HG03108 (cell line): ENCODE measurements around the gene MYLK.

Experiments used
- ATAC-seq: cut with Tn5 transposase; IDR thresholded peaks from one replicate; pipeline ENCODE4 v1.9.1; 2021; ENCODE audit warnings: moderate library complexity; ENCODE audit not compliant: unreplicated experiment

The MYLK gene

DNA sequence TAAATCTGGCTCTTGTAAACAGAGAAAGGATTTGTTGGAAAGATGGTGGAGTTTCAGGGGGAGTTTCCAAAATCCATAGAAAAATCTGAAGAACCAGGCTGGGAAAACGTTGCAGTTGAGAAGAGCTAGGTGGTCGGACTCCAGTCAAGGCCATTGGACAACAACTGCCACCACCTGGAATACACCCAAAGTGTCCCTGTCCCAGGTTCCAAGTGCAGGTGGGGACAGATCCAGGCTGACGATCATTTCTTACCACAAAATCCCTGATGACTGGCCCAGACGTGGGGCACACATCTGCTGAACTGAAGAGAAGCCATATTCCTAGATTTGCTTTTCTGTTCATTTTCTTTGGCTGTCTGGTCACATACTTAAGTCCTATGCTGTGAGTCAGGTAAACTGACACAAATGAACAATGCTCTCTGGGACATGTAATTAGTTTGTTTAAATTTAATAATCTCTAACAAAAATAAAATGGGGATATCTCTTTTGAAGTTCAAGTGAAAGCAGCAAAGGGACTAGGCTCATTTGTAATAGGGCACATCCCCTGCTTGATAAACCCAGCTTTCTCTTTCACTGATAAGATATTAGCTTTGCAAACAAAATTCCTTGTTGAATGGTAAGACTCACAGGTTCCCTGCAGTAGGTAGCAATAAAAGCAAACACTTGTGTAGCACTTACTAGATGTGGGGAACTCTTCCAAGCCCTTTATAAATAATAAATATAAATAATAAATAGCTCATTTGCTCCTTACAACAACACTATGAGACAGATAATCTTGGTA lies 88.5 kb downstream of the MYLK start:
- ATAC-seq: no peak

DNA sequence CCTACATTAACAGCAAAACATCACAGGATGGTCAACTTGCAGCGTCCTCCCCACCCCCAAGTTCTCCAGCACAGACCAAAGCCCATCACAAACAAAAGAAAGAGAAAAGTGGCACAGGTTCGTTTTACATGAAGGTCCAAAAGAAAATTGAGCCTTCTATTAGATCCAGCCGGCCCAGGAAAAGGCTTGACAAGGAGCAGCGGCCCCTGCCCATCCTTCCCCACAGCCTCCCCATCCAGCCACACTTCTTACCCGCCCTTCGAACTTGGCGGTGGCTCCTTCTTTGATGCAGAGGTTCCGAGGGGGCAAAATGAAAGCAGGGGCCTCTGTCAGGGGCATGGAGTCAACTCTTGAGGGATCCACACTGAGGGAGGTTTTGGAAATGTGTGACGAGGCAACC lies 90.7 kb downstream of the MYLK start:
- ATAC-seq: no peak

DNA sequence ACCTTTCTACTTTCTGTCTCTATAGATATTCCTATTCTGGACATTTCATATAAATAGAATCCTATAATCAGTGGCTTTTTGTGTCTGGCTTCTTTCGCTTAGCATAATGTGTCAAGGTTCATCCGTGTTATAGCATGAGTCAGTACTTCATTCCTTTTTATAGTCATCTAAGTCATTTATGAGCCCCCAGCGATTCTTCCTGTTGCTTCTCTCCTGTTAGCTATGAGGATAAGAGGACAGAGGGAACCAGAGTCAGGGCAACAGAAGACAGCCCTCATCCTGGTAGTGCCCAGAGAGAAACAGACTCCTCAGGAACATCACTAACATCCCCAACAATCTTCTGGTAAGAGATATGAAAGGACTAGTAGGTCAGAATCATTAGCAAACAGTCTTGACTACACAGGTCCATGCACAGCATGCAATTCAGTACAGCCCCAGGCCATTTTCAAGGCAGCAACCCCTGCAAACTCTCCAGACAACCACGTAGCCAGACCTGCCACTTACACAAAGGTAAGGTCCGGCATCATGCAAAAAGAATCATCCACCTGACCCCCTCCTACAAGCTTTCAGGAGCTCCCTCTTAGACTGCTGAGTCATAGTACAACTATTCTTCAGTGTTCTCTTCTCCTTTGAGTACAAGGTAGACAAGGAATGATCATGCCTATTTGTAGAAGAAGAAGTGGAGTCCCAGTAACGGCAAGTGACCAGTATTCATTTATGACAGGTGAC lies 91.5 kb downstream of the MYLK start:
- no peak for ATAC-seq

DNA sequence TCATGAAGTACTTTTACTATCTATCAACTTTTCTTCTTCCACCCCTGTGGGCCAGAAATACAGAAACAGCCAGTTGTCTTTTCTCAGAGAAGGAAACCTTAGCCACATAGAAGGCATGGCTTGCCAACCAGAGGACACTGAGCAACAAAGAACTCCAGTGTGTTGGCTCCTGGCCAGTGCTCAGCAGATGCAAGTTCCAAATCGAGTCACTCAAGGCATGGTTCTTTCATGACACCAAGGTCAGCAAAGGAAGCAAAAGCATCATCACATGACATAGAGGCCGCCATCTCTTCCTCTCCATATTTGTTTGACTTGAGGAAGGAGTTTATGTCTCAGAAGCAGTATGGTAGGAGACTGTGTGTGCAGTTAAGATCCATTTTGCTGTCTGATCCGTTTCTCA lies 92.2 kb downstream of the MYLK start:
- ATAC-seq: no peak

DNA sequence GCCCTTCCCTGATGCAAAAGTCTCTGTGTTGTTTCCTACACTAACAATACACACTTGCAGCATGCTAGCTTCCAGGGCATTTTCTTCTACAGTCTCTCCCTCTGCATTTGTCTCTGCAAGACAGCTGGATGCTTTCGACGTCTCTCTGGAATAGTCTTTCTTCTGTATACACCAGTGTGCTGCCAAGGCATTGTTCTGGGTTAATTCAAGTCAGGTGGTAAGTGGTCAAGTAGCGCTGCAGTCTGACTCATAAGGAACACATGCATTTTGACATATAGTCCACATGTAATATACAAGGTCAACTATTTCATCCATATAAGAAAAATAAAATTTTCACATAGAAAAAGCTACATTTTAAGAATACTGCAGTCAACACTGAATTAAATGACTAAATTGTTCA lies 92.7 kb downstream of the MYLK start:
- no peak for ATAC-seq

DNA sequence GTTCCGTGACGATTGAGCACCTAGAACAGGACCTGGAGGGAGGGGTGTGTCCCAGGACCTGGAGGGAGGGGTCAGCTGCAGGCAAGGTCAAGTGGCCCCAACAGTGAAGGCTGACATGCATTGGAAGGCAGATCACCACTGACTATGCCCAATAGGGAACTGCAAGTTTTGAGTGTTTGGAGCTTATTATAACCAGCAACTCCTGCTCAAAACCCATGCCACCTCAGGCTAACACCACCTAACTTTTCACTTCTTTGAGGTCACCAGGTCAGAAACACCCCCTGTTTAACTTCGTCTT lies 93.1 kb downstream of the MYLK start:
- ATAC-seq: no peak

DNA sequence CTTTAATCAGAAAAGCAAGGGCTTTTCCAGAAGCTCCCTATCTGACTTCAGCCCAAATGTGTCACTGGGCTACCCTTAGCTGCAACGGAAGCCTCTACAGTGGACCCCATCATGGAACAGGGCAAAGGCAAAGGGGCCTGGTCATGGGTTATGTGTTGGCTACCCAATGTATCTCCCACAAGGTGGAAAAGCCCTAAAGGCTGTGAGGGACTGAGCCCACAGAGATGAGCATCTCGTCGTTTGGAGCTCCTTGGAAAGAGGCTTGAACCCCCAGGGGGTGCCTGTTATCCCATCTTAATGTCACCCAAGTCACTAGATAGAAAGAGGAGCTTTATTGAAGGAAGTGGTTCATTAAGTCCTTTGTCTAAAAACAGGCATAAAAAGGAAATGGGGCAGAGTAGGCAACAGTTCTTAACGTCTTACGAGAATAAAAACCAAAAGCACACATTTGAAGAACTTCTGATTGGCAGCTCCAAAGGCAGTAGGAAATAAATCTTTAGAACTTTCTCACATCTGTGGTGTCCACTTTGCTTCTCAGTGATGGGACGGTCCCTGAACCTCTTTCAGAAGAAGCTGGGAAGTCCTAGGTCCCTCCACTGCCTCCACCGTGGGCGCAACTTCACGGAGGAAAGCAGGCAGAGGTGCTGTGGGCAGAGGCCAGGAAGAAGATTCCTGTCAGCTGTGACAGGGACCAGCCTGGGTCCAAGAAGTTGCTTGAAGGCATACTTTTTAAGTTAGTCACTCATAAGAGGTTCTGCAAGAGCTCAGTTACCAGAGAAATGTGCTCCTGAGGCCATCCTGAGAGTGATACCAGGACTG lies 93.7 kb downstream of the MYLK start:
- ATAC-seq: no peak

DNA sequence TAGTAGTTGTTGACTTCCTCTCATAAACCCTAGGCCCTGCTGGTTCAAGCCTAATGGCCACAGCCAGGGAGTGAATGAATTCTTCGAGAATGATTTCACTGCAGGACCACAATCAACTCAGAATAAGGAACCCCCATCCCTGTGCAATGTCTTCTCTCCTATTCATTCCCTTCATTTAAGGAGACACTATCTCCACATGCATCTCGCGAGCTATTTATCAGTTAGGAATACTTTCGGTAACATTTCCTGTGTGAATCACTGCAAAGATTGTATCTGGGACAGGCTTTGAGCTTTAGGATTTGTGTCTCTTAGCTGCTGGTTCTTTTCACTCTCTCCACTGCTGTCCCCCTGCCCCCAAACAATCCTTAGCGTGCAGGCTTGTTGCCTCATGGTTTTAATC lies 94.4 kb downstream of the MYLK start:
- ATAC-seq: no peak

DNA sequence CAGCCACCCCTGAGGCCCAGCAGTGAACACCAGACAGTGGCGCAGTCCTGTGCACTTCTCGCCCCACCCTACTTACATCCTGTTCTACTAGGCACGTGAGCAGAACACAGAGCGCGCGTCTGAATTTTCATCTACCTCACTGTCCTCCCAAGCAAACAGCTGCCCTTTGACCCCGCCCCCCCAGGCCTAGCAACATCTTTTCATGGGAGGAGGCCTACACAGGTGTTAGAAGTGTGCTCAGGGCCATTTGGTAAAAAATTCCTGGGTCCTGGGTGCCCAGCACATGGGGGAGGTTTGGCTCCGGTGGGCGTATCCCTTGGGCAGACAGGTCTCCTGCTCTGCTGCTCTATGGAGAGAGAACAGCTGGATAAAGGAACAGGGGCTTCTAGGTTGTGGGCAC lies 95.0 kb downstream of the MYLK start:
- ATAC-seq: no peak

DNA sequence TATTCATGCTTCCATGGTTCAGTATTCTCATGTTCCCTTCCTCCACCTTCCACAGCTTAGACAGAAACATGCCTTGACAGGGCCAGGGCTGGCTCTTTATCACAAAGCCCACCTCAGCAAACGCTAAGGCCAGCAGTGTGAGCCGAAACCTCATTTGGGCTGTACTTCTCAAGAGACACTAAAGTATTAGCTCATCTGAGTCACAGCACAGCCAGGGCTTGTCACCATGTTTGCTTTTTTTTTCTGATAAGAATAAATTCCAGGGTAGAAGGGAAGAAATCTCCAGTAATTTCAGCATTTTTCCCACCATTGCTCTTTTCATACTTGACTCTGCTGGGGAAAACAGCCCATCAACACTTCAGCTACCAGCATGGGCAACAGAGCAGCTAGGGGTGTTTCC lies 95.4 kb downstream of the MYLK start:
- ATAC-seq: no peak

DNA sequence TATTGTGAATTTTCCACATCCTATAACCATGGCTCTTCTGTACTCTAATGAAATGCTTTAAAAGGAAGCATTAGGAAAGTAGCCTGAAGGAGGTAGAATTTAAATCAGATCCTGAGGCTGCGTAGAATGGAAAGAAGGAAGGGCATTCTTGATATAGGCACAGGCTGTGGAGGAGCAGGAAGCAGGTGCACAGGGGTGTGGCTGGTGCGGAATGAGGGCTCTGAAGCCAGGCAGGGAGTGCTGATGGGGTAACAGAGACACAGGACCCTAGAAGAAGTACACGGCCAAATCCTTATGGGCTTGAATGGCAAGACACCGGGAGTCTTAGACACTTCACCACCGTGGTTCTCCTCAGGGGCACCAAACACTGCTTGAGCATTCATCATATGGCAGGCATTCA lies 97.0 kb downstream of the MYLK start:
- no peak for ATAC-seq

DNA sequence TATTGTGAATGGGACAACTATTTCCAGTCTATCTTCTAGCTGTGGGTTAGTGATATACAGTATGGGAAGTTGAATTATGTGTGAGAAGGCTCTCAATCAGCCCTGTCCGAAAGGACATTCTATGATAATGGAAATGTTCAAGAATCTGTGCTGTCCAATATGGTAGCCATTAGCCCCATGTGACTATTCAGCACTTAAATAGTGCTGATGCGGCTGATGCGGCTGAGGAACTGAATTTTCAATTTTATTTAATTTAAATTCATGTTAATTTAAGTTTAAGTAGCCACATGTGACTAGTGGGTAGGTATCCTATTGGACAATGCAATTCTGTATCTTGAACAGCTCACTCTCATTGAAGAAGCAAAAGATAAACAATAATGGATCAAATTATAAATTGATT lies 98.5 kb downstream of the MYLK start:
- ATAC-seq: no peak

DNA sequence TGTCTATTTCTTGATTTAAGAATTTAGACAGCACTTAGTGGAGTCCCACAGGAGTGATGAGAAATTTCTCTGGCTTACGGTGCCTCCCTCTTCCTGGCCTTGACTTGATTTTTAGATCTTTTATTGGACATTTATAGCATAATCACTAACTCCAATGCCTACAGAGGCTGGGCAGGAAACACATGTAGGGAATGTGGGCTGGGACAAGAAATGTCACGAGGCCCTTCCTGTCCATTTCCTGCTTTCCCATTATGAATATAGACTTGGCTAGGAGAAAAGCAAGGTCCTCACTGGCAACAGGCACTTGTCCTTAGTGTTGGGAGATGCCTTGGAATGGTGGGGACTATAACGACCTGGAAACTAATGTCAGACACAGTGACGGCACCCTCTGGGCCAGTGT lies 100.3 kb downstream of the MYLK start:
- ATAC-seq: no peak

DNA sequence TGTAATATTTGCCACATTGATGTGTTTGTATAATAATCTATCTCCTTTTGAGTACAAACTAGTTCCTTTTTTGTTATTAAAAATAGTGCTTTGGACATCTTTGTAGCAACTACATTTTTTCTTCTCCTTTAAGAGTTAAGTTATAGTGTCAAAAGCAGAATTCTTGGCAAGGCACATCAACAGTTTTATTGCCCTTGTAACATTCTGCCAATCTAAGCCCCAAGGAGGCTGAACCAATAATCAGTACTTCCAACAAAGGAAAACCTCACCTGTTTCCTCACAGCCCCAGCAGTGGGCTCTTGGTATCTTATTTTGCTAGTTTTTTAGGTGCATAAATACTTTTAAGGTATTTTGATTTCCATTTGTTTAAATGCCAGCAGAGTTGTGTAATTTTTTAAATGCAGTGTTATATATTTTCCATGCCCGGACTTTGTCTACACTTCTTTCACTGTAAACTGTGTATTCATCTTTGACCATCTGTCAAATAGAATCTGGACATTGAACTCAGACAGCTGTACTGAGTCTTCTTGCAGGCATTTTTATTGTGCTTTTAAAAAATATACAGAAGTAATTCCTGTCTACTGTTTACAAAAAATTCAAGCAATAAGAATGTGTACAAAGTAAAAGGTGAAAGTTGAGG lies 101.0 kb downstream of the MYLK start:
- no peak for ATAC-seq

DNA sequence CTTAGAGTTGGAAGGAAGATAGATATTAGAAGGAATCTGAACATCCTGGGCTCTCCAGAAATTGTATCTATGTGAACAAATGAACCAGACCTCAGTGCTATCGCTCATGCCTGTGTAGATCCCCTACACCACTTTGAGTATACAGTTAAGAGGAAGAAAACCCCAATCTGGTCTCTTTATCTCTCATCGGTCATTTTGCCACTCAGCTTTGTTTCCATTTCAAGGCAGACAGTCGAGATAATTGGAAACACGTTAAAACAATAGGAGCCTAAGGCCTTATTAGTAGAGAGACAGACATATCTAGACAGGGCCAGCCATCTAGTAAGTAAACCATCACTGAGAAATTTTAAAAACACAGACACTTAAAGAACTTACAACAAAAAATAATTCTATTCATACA lies 101.6 kb downstream of the MYLK start:
- ATAC-seq: no peak

DNA sequence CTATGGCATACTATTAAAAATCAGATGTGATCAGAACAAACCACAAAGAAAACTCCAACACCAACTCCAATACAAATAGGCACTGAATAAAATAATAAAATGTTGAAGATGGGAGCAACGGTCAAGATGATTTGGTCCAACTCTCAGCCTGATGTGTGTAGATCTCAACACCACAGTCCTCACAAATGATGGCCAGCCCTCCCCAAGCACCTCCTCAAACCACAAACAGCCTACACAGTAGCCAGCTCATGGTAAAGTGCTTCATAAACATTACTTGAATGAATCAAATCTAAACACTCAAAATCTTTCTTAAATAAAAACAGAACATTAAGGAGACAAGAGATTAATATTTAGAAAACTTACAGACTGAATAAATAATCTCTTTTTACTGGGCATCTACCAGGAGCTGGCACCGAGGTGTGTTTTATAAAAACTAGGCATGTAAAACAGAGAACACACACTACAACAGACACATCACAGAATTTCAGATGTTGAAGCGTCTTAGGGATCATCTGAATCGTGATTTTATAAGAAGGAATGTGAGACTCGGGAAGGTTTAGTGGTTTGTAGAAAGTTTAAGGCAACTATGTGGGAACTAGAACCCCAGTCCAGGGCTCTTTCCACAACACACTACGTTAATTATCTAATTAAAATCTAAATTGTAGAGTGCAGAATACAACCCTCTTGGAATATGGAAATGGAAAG lies 102.4 kb downstream of the MYLK start:
- ATAC-seq: no peak

DNA sequence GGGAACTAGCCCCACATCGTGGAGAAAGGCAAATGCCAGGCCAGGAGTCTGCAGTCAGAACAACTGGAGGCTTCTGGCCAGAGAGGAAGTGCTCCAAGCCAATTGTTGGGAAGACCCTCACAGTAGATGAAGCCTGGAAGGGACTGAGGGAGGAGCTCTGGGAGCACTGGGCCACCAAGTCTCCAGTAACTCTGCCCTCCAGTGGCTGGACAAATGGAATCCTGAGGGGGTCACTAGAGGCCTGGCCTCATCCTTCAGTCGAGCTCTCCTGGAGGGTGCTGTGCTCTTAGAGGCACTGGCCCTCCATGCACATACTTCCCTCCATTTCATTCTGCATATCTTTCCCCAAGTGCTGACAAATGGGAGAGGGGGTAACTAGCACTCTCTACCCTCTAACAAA lies 103.0 kb downstream of the MYLK start:
- no peak for ATAC-seq

DNA sequence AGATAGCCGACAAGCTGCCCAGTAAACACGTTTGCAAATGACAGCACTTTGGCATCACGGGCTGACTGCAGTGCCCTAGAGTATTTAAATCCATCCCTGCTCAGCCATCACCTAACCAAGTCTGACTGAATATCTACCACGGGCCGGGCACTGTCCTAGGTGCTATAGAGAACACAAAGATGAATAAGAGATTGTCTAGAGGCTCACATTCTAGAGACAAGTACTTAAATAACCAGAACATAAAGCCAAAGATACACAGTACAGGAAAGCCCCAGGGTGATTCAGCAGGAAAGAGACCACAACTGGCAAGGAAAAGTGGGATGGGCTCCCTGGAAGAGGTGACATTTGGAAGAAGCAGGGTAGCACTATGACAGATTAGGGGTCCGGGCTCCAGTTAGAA lies 103.5 kb downstream of the MYLK start:
- no peak for ATAC-seq

DNA sequence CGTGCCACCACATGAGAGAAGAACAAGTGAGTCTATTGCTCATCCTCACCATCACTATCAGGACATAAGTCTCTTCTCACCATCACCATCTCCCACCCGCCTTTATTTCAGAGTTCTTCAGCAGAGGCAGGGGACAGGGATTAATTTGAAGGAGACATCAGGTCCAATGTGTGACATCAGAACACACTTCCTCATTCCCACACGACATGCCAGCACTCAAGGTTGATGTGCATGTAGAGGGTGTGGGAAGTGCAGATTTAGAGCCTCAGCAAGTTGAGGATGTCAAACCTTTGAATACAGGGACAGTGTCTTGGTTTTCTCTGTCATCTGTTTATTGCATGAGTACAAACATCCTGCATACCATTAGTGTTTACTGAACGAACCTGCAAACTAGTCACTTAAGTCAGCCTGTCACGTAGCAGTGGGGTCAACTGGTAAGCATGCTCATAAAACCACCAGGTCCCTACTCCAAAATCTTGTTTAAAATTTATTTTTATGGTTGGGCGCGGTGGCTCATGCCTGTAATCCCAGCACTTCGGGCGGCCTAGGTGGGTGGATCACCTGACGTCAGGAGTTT lies 104.4 kb downstream of the MYLK start:
- no peak for ATAC-seq

DNA sequence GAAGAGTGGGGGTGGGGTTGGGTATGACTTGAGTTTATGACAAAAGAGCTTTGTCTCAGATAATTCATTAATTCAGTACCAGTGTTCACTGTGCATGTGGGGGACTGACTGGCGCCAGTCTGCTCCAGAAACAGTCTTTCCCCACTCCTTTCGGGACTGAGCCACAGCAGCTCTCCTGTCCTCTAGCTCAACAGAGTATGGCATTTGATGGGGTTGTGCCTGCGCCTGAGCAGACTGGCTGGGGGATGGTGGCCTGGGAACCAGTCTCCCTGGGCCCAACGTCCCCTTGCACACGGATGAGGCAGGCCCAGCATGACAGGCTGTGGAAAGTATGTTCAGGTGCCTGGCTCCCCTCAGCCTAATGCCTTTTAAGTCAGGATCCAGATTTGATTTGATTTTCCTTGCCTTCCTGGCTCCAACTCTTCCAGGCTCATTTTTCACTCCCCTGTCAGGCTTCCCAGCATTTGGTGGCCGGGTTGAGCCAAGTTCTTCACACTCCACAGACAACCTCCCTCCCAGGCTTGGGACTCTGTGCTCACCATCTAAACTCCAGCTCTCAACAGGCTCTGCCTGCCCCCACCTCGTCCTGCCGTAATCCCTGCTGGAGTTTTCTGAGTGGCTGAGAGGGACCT lies 105.0 kb downstream of the MYLK start:
- ATAC-seq: no peak
